Measurements from ENCODE around the gene ADCY10.

The ADCY10 gene

GRCh38 chr1:167916766-167917511 lies 3.0 kb upstream of the ADCY10 start:
- TF ChIP-seq GATA3 (IDR thresholded peaks at IDR 0.05; ENCODE audit: low read depth, low read length) (no peak), GATA2 (IDR thresholded peaks at IDR 0.05; ENCODE audit: low read depth, low read length) (no peak)

DNA sequence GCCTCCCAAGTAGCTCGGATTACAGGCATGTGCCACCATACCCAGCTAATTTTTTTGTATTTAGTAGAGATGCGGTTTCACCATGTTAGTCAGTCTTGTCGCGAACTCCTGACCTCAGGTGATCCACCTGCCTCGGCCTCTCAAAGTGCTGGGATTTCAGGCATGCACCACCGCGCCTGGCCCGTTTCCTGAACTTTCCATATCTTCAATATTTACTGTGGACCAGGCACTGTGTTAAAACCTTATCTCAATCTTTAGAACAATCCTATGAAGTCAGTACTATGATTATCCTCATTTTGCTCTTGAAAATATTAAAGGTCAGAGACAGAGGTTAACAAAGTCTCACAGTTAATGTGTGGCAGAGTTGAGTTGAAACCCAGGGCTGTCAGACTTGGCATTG lies 1.6 kb upstream of the ADCY10 start:
- TF ChIP-seq GATA2 (IDR thresholded peaks at IDR 0.05; ENCODE audit: low read depth, low read length), result no peak
- no peak for TF ChIP-seq GATA3 (IDR thresholded peaks at IDR 0.05; ENCODE audit: low read depth, low read length)

- TF ChIP-seq GATA3 (IDR thresholded peaks at IDR 0.05; ENCODE audit: low read depth, low read length) (no peak), GATA2 (IDR thresholded peaks at IDR 0.05; ENCODE audit: low read depth, low read length) (no peak)
Observed at GRCh38 chr1:167912294-167912693, 1.6 kb downstream of the ADCY10 start.

DNA sequence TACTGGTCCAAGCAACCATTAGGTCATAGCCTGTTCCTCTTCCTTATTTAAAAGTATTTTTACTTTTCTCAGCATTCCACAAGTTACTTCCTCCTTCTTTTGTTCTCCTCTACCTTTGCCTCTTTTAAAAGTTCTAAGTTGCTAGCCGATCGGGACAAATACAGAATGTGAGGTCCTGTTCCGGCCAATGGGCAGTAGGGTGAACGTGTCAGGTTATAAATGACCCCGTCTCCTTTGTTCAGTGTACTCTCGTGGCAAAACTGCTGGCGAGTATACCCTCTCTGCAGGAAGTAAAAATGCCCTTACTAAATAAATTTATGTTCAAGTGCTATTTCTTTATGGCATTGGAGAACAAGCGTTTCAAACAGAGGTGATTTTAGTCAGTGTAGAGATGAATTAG lies 2.5 kb downstream of the ADCY10 start:
- TF ChIP-seq GATA2 (IDR thresholded peaks at IDR 0.05; ENCODE audit: low read depth, low read length), result no peak
- TF ChIP-seq GATA3 (IDR thresholded peaks at IDR 0.05; ENCODE audit: low read depth, low read length), result no peak

- TF ChIP-seq GATA3 (IDR thresholded peaks at IDR 0.05; ENCODE audit: low read depth, low read length) (no peak), GATA2 (IDR thresholded peaks at IDR 0.05; ENCODE audit: low read depth, low read length) (no peak)
Observed at GRCh38 chr1:167910530-167910929, 3.4 kb downstream of the ADCY10 start.

- no peak for TF ChIP-seq GATA3 (IDR thresholded peaks at IDR 0.05; ENCODE audit: low read depth, low read length)
- TF ChIP-seq GATA2 (IDR thresholded peaks at IDR 0.05; ENCODE audit: low read depth, low read length), result no peak
Observed at GRCh38 chr1:167909691-167910180, 4.2 kb downstream of the ADCY10 start.

- TF ChIP-seq GATA3 (IDR thresholded peaks at IDR 0.05; ENCODE audit: low read depth, low read length), result no peak
- no peak for TF ChIP-seq GATA2 (IDR thresholded peaks at IDR 0.05; ENCODE audit: low read depth, low read length)
Observed at GRCh38 chr1:167905671-167906070, 8.3 kb downstream of the ADCY10 start.

GRCh38 chr1:167905182-167905581 lies 8.8 kb downstream of the ADCY10 start:
- no peak for TF ChIP-seq GATA2 (IDR thresholded peaks at IDR 0.05; ENCODE audit: low read depth, low read length)
- no peak for TF ChIP-seq GATA3 (IDR thresholded peaks at IDR 0.05; ENCODE audit: low read depth, low read length)

DNA sequence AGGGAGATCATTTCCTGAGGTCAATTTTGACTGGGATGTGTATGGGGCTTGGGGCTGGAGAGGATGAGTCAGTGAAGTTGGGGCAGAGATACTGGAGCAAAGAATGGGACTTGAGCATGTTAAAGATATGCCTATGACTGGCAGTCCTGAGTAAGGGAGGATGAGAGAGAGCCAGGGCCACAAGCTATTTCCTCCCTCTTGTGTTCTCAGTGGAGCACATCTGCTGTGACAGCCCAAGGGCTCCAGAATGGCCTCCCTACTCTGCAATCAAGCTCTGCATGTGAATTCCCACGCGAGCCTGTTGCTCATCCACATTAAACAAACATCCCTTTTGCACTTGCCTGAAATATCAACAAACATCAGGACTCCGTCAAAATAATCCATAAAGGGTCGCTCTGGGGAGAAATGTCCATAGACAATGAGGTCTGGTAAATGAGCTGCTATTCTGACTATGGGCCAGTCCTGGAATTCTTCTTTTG lies 9.2 kb downstream of the ADCY10 start:
- TF ChIP-seq GATA3 (IDR thresholded peaks at IDR 0.05; ENCODE audit: low read depth, low read length) (no peak), GATA2 (IDR thresholded peaks at IDR 0.05; ENCODE audit: low read depth, low read length) (no peak)

DNA sequence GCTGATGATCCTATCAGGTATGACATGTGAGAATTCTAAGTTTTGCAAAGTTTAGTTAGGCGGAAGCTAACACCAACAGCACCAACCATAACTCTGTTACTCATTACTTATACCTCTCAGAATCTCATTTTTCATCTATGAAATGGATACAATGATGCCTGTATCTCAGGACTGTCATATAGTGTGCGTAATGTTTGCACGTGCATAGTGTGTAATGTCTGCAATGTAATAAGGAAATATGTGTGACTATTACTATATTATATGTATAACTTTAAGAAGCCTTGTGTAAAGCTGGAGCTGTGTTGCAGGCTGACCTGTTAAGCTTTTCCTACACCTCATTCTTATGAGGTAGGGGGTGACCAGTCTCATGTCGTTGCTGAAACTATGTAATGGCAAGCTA lies 13.0 kb downstream of the ADCY10 start:
- TF ChIP-seq GATA2 (IDR thresholded peaks at IDR 0.05; ENCODE audit: low read depth, low read length) (no peak), GATA3 (IDR thresholded peaks at IDR 0.05; ENCODE audit: low read depth, low read length) (no peak)

DNA sequence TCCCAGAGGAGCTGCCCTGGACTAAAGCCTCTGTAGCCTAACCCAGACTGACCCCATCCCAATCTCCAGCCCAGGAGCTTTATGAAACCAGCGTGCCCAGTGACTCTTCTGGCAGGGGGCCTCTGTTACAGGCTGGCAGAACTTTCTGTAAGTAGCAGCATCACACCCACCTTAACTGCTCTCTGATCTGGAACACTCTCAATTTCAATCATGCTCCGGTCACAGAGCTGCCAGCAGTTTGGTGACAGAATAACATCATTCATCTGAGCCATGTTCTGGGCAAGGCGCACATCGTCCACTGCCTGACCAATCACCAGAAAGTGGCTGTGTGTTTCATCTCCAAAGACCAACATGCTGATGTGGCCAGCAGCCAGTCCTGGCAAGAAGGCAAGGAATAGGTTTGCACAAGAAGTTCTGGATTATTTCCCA lies 14.7 kb downstream of the ADCY10 start:
- TF ChIP-seq GATA3 (IDR thresholded peaks at IDR 0.05; ENCODE audit: low read depth, low read length), result no peak

- TF ChIP-seq GATA3 (IDR thresholded peaks at IDR 0.05; ENCODE audit: low read depth, low read length) (no peak), GATA2 (IDR thresholded peaks at IDR 0.05; ENCODE audit: low read depth, low read length) (no peak)
Observed at GRCh38 chr1:167898578-167899222, 15.2 kb downstream of the ADCY10 start.

DNA sequence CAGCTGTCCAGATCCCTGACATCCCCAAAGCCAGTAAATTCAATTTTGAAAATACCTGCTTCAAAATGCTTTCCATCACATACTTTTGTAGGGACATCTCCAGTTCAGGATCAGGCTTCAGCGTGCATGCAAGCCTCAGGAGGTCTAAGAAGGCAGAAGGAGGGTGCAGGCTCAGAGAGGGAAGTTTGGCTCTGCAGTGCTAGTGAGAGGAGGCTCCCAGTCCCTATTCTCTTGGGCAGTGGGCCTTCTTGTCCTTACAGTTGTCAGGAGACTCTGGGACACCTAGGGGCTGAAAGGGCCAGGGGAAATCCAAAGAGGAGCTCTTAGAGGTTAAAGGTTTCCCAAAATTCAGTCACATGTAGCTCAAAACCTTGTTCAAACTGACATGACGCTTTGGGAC lies 20.1 kb downstream of the ADCY10 start:
- TF ChIP-seq GATA3 (IDR thresholded peaks at IDR 0.05; ENCODE audit: low read depth, low read length) (no peak), GATA2 (IDR thresholded peaks at IDR 0.05; ENCODE audit: low read depth, low read length) (no peak)

DNA sequence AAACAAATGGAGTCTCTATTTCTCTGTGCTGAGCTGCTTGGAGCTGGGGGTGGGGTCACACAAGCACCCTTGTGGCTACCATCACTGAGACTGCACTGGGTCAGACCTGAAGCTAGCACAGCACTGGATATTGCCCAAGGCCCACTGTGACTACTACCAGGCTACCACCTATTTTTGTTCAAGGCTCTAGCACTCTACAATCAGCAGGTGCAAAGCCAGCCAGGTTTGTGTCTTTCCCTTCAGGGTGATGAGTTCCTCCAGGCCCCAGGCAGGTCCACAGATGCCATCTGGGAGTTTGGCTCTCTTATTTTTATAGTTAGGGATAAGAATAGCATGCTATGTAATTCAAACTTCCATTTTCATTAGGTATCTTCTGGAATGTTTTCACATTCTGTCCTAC lies 23.5 kb downstream of the ADCY10 start:
- TF ChIP-seq GATA3 (IDR thresholded peaks at IDR 0.05; ENCODE audit: low read depth, low read length) (no peak), GATA2 (IDR thresholded peaks at IDR 0.05; ENCODE audit: low read depth, low read length) (no peak)

DNA sequence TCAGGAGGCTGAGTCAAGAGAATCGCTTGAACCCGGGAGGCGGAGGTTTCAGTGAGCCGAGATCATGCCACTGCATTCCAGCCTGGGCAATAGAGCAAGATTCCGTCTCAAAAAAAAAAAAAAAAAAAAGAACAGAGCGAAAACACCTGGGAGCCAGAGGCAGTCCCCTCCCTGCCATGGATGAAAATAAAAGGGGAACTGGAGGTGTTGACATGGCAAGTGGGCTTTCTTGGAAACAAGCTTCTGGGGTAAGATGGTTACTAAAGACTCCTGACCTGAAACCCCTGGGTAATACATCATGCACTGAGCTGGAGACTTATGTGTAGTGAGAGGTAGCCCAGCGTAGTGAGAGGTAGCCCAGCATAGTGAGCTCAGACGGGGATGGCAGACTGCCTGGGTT lies 31.6 kb downstream of the ADCY10 start:
- TF ChIP-seq GATA3 (IDR thresholded peaks at IDR 0.05; ENCODE audit: low read depth, low read length), result no peak
- TF ChIP-seq GATA2 (IDR thresholded peaks at IDR 0.05; ENCODE audit: low read depth, low read length), result no peak
